C4-2B (cell line): ENCODE data around the gene FAM83F.

ENCODE experiments used
- CTCF ChIP-seq: fragments of 450-650 bp; conservative IDR thresholded peaks from 2 replicates; pipeline ENCODE4 v1.5.1; 2017; ENCODE audit warnings: mild to moderate bottlenecking
- ZFX ChIP-seq: fragments of 450-650 bp; IDR thresholded peaks from 2 replicates; pipeline ENCODE4 v1.6.1; 2017

DNA sequence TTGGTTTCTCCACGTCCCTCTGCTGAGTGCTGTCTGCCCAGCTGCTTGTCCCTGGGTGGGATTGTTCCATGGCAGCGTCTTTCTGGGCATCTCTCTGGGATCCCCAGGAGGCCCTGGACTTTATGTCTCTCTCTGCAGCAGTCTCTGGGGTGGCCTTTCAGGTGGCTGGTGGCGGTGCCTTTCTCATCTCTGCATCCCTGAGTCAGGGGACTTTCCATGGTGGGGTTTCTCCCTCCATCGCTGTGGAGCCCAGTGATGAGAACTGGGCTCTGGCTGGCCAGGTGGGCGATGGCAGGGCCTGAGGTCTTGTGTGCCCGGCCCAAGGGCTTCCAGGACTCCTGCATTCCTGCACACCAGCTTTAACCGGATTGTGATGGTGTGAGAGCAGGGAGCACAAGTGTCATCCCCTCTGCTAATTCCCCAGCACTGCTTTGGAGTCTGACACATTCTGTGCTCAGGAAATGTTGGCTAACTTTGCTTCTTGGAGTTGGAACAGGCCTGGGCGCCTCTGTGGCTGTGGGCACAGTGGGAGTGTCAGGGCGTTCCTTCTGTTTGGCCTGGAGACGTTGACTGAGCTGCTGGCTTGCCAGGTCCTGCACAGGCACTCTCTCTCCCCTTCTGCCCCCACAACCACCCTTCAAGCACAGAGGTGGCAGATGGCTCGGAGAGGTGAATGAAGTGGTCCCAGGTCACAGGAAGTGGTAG, 27.9 kb downstream of the FAM83F start:
- TF ChIP-seq CTCF = no peak
- no peak for TF ChIP-seq ZFX
